ENCODE measurements around the gene AJUBA. TPM values are rescaled to one million over a fixed set of nuclear protein-coding genes. Genes with fewer than 3 reads are reported as not detected.

AJUBA gene
- total and polyA plus RNA-seq, 2 of the 8 experiments (the other 6 are each of a cell fraction or from before 2014, with no cell fraction given) = 33.1 to 46.0 TPM

GRCh38 chr14:22981090-22981875 lies 1.1 kb downstream of the AJUBA start (continued):
- TF ChIP-seq CHD7 (IDR thresholded peaks at IDR 0.05; ENCODE audit: insufficient replicate concordance, low read length) (no peak), CEBPB (IDR thresholded peaks at IDR 0.05; ENCODE audit: low read depth, low read length) (no peak), SIRT6 (IDR thresholded peaks at IDR 0.05; ENCODE audit: low read length) (no peak), TAF7 (optimal IDR thresholded peaks at IDR 0.05; ENCODE audit: borderline replicate concordance, low read depth, low read length) (peak; percentile 46), CBX5 (IDR thresholded peaks at IDR 0.05; ENCODE audit: low read depth, low read length) (no peak), RBBP5 (IDR thresholded peaks at IDR 0.05; ENCODE audit: borderline replicate concordance, low read depth, low read length) (peak; percentile 58), CTBP2 (IDR thresholded peaks at IDR 0.05; ENCODE audit: borderline replicate concordance, insufficient read depth, insufficient read length, low read length) (no peak), MAX (IDR thresholded peaks at IDR 0.05) (no peak), CHD1 (IDR thresholded peaks at IDR 0.05; ENCODE audit: low read depth, low read length) (no peak; the same call in 1 of the 2 replicates), EP300 (IDR thresholded peaks at IDR 0.05; ENCODE audit: borderline replicate concordance in 1 of 2, low read depth in 2 of 2, low read length in 2 of 2) (no peak)
